HL-60 (cell line): ENCODE results near the gene BRD8.

ENCODE experiments used
- POLR2AphosphoS5 ChIP-seq: IDR thresholded peaks from 2 replicates; pipeline ENCODE4 v1.6.1; 2012; ENCODE audit warnings: low read depth
- REST ChIP-seq: IDR thresholded peaks from 2 replicates; pipeline ENCODE4 v1.6.1; 2012; ENCODE audit warnings: low read depth; ENCODE audit not compliant: insufficient replicate concordance

- TF ChIP-seq REST (no peak), POLR2AphosphoS5 (no peak)
These were observed 82.1 kb downstream of the BRD8 start for GRCh38 chr5:138096363-138096762.
